Right lobe of liver (tissue), 6 donors: ENCODE measurements around the gene COPS9. TPM values are rescaled to one million over a fixed set of nuclear protein-coding genes. Genes with fewer than 3 reads are reported as not detected.

ENCODE experiments used
- ATAC-seq, 4 donors: fragments of 200-7000 bp; cut with Tn5 transposase; one replicate each; pipeline ENCODE4 v1.9.1; 2020; ENCODE audit warnings: mild to moderate bottlenecking in 4 of 4, moderate library complexity in 4 of 4
- DNase-seq, 3 donors: peaks; one replicate each; pipeline ENCODE4 v3.0.0-alpha.2; 2020
- H3K27ac ChIP-seq, 3 donors: fragments of 200-600 bp; one replicate each; pipeline ENCODE4 v1.8.0; 2022
- H3K27me3 ChIP-seq, 2 donors: fragments of 200-600 bp; one replicate each; pipeline ENCODE4 v1.8.0; 2022
- H3K36me3 ChIP-seq, 4 donors: fragments of 200-600 bp; sonication (generic) in 1 of 4; one replicate each; pipeline versions ENCODE4 v1.5.1 to v1.8.0; 2017 to 2022; ENCODE audit warnings: control low read depth in 1 of 4
- H3K4me1 ChIP-seq, 4 donors: fragments of 200-600 bp; sonication (generic) in 1 of 4; one replicate each; pipeline versions ENCODE4 v1.5.1 to v1.8.0; 2017 to 2022; ENCODE audit warnings: control low read depth in 1 of 4
- H3K4me3 ChIP-seq, 3 donors: fragments of 200-600 bp; one replicate each; pipeline ENCODE4 v1.8.0; 2022
- H3K9me3 ChIP-seq, 4 donors: fragments of 200-600 bp; sonication (generic) in 1 of 4; one replicate each; pipeline versions ENCODE4 v1.5.1 to v1.8.0; 2017 to 2022; ENCODE audit warnings: control low read depth in 1 of 4
- CTCF ChIP-seq, 4 donors: fragments of 200-600 bp in 3 of 4; fragments of 450-650 bp in 1 of 4; IDR thresholded peaks; one replicate each; pipeline versions ENCODE4 v1.5.1 to v1.8.0; 2016 to 2022; ENCODE audit warnings: antibody characterized with exemption in 4 of 4, mild to moderate bottlenecking in 2 of 4
- POLR2A ChIP-seq: fragments of 450-650 bp; IDR thresholded peaks from one replicate; pipeline ENCODE4 v1.6.1; 2017; ENCODE audit warnings: antibody characterized with exemption, mild to moderate bottlenecking
- WGBS: methylation state at CpG from one replicate; pipeline ENCODE4 v1.1.6; 2018; ENCODE audit warnings: low coverage, low lambda C conversion rate; ENCODE audit not compliant: insufficient coverage; ENCODE audit errors: missing lambda C conversion rate; 5-methylcytosine and 5-hydroxymethylcytosine counted together
- intact Hi-C, 2 donors: fragments of 100-400 bp; cut with DNase I; formaldehyde crosslinking; loops; one replicate each; pipeline versions ENCODE4 v1.11.2 to v1.14.1; 2022
- total RNA-seq, 6 experiments: library from RNA; depleted of rRNA in 2 of 6; stranded (reverse); fragments of >200 nt in 2 of 6; fragmentation: NEBNext Ultra II Directional in 3 of 6; extraction: Animal tissue kit (Norgen Biotek cat#: 25700) in 3 of 6; gene quantifications; one replicate each; pipeline versions ENCODE4 v1.1.0 to v1.2.4, GENCODE V29; 2016 to 2023
- donor health status: DM: no; HTN: yes; CAD: no.
- donor health status: DM: no; HTN: no; CAD: no.
- donor health status: DM: no; HTN: no; CAD: no.
- donor health status: DM: no; HTN: yes; CAD: no.
- donor health status: DM: no; HTN: yes; CAD: no.

COPS9 gene
- total RNA-seq, 6 experiments from 2014 or later = 33.1 to 66.1 (median 45.8) TPM

- 9% methylated on average over 3 of the region's 10 CpGs for WGBS
- no peaks in the 10 kb centered on the region for H3K27me3 ChIP-seq
- no peaks in the 10 kb centered on the region for H3K4me1 ChIP-seq
- no peaks in the 10 kb centered on the region for H3K36me3 ChIP-seq
- no peak for TF ChIP-seq CTCF (IDR thresholded peaks at IDR 0.05)
- TF ChIP-seq POLR2A = no peak
- intact Hi-C loops = no loop called here
- H3K9me3 ChIP-seq = no peaks in the 10 kb centered on the region
- no peak overlapping the region for H3K4me3 ChIP-seq
- DNase-seq = peak in 1 of 3 donors; percentile 17
- no peak for ATAC-seq
- no peak overlapping the region for H3K27ac ChIP-seq
Observed at GRCh38 chr2:240146141-240146561, 10.0 kb upstream of the COPS9 start.

- intact Hi-C loops = no loop called here
- no peaks in the 10 kb centered on the region for H3K27me3 ChIP-seq
- 54% methylated on average over 12 of the region's 13 CpGs for WGBS
Observed at GRCh38 chr2:240145461-240145860, 9.4 kb upstream of the COPS9 start.

GRCh38 chr2:240144649-240145261 is 8.7 kb upstream of the COPS9 start:
- no peak for TF ChIP-seq CTCF (IDR thresholded peaks at IDR 0.05)
- no peak for TF ChIP-seq POLR2A
- WGBS = 71% methylated on average over 10 of the region's 20 CpGs
- H3K27me3 ChIP-seq = no peaks in the 10 kb centered on the region

More at GRCh38 chr2:240145461-240145860, 9.4 kb upstream of the COPS9 start:
- ATAC-seq (no peak), DNase-seq (peak in 1 of 3 donors; percentile 6)
- Histone ChIP-seq H3K9me3 (no peaks in the 10 kb centered on the region), H3K4me3 (no peak overlapping the region), H3K4me1 (no peaks in the 10 kb centered on the region), H3K27ac (no peak overlapping the region), H3K36me3 (no peaks in the 10 kb centered on the region)
- TF ChIP-seq POLR2A (no peak), CTCF (IDR thresholded peaks at IDR 0.05) (no peak)

GRCh38 chr2:240143801-240144648 is 7.9 kb upstream of the COPS9 start:
- H3K9me3 ChIP-seq = no peaks in the 10 kb centered on the region
- DNase-seq (peak; percentile 70 to 80 (median 72)), ATAC-seq (peak; percentile 84 to 95 (median 93))
- H3K4me3 ChIP-seq = no peak overlapping the region
- TF ChIP-seq POLR2A (no peak), CTCF (IDR thresholded peaks at IDR 0.05) (peak; percentile 93 to 97 (median 94))
- H3K27ac ChIP-seq = no peak overlapping the region
- H3K4me1 ChIP-seq = no peaks in the 10 kb centered on the region
- WGBS = 21% methylated on average over 4 of the region's 36 CpGs
- intact Hi-C loops = loop anchor here (2.0 to 5.0 kb wide), 2 partner anchors 85 to 87 kb away; no protein-coding TSS in a partner anchor
- H3K36me3 ChIP-seq = no peaks in the 10 kb centered on the region
- H3K27me3 ChIP-seq = no peaks in the 10 kb centered on the region

More at GRCh38 chr2:240144649-240145261, 8.7 kb upstream of the COPS9 start:
- Histone ChIP-seq H3K9me3 (no peaks in the 10 kb centered on the region), H3K4me1 (no peaks in the 10 kb centered on the region), H3K27ac (no peak overlapping the region), H3K36me3 (no peaks in the 10 kb centered on the region), H3K4me3 (no peak overlapping the region)
- intact Hi-C loops = loop anchor here in 1 of 2 donors (5.0 kb wide), 1 partner anchor 87 kb away; no protein-coding TSS in a partner anchor
- DNase-seq (peak in 2 of 3 donors; percentile 17 to 39), ATAC-seq (no peak)
